HUDEP-2 (cell line): ENCODE data around the gene ITPK1.

ENCODE experiments used
- DNase-seq, 76 experiments: peaks; one replicate each; lab custom pipeline; 2025; ENCODE audit not compliant: unreplicated experiment in 76 of 76; lab: John Stamatoyannopoulos, UW

Gene ITPK1

GRCh38 chr14:92907316-92907911 lies 208.3 kb downstream of the ITPK1 start:
- DNase-seq = no peak

GRCh38 chr14:92906823-92907222 lies 208.9 kb downstream of the ITPK1 start:
- DNase-seq = no peak

- DNase-seq = no peak
Measured at GRCh38 chr14:92906420-92906819, 209.3 kb downstream of the ITPK1 start.

- no peak for DNase-seq
Measured at GRCh38 chr14:92905667-92906066, 210.1 kb downstream of the ITPK1 start.

- no peak for DNase-seq
Measured at GRCh38 chr14:92903359-92903758, 212.4 kb downstream of the ITPK1 start.

- DNase-seq = no peak
Measured at GRCh38 chr14:92902726-92903125, 213.0 kb downstream of the ITPK1 start.

- DNase-seq = no peak
Measured at GRCh38 chr14:92902191-92902590, 213.5 kb downstream of the ITPK1 start.

- DNase-seq = no peak
Measured at GRCh38 chr14:92900660-92901059, 215.1 kb downstream of the ITPK1 start.

GRCh38 chr14:92898566-92899131 lies 217.1 kb downstream of the ITPK1 start:
- DNase-seq = no peak

- DNase-seq = no peak
Measured at GRCh38 chr14:92897922-92898565, 217.7 kb downstream of the ITPK1 start.

- DNase-seq = no peak
Measured at GRCh38 chr14:92895352-92895878, 220.3 kb downstream of the ITPK1 start.

GRCh38 chr14:92892589-92892988 lies 223.1 kb downstream of the ITPK1 start:
- DNase-seq = no peak

GRCh38 chr14:92890830-92891588 lies 224.7 kb downstream of the ITPK1 start:
- DNase-seq = no peak

- no peak for DNase-seq
Measured at GRCh38 chr14:92888896-92889295, 226.8 kb downstream of the ITPK1 start.

GRCh38 chr14:92887157-92887556 lies 228.6 kb downstream of the ITPK1 start:
- DNase-seq = no peak
